Measurements from ENCODE around the gene SYCP2L. TPM values are rescaled to one million over a fixed set of nuclear protein-coding genes. Genes with fewer than 3 reads are reported as not detected.
A peak's percentile ranks its signal among the peaks of the same experiment; 100 is the strongest.

The SYCP2L gene
- total and polyA plus RNA-seq, 2 of the 8 experiments (the other 6 are each of a cell fraction or from before 2014, with no cell fraction given) = 1.7 to 4.2 TPM

GRCh38 chr6:10884245-10884972 is 2.4 kb upstream of the SYCP2L start:
- Histone ChIP-seq H3K4me2 (ENCODE audit: insufficient read depth in 1 of 2, low read depth in 2 of 2, low read length in 2 of 2) (peak overlapping the region; percentile 80 to 98), H3K79me2 (ENCODE audit: control insufficient read depth in 1 of 2, insufficient read depth in 2 of 2, low read length in 2 of 2) (no peaks in the 10 kb centered on the region), H2BK120ac (replicated peaks; ENCODE audit: low read depth, low read length) (no peak overlapping the region), H3K23me2 (ENCODE audit: low read depth, low read length) (peaks cover 17% of the 10 kb centered on the region), H3K36me3 (ENCODE audit: control insufficient read depth in 2 of 4, insufficient read depth in 4 of 4, low read length in 3 of 4) (no peaks in the 10 kb centered on the region), H4K91ac (replicated peaks; ENCODE audit: insufficient read length, low read length) (no peak overlapping the region), H2BK20ac (ENCODE audit: low read length) (no peak overlapping the region), H3K79me1 (ENCODE audit: low read depth, low read length) (no peaks in the 10 kb centered on the region), H2AFZ (ENCODE audit: low read length) (peak overlapping the region; percentile 72; the same call in 1 of the 2 replicates), H3K56ac (replicated peaks; ENCODE audit: insufficient read length, low read depth, low read length) (no peak overlapping the region), H3K9me3 (ENCODE audit: insufficient read depth in 2 of 2, low read depth in 1 of 2, low read length in 1 of 2) (no peaks in the 10 kb centered on the region), H3K4me3 (ENCODE audit: extremely low read depth in 1 of 4, insufficient read depth in 2 of 4, low read depth in 3 of 4, low read length in 4 of 4) (peak overlapping the region; percentile 50 to 72 (median 60); a peak in 5 of 8 replicates), H4K8ac (ENCODE audit: extremely low read depth, insufficient read depth, low read length) (no peak overlapping the region), H3K4ac (replicated peaks; ENCODE audit: insufficient read length, low read depth, low read length) (no peak overlapping the region), H2BK12ac (ENCODE audit: low read depth, low read length) (peak overlapping the region; percentile 11; the same call in 1 of the 2 replicates), H2BK5ac (ENCODE audit: low read depth, low read length) (no peak overlapping the region), H2BK15ac (ENCODE audit: low read length) (no peak overlapping the region), H3K27ac (ENCODE audit: low read depth, low read length) (no peak overlapping the region), H3K14ac (ENCODE audit: insufficient read length) (no peak overlapping the region), H4K20me1 (replicated peaks in 1 of 2; ENCODE audit: control insufficient read depth in 1 of 2, insufficient read depth in 2 of 2, low read length in 2 of 2) (no peaks in the 10 kb centered on the region), H3K4me1 (replicated peaks in 1 of 4; ENCODE audit: control insufficient read depth in 3 of 4, insufficient read depth in 4 of 4, low read length in 3 of 4) (no peaks in the 10 kb centered on the region; a peak in 1 of 7 replicates), H3K23ac (ENCODE audit: insufficient read length) (no peak overlapping the region), H4K5ac (ENCODE audit: insufficient read length, low read depth, low read length) (no peak overlapping the region), H2AK5ac (ENCODE audit: low read depth, low read length) (no peak overlapping the region), H3K27me3 (replicated peaks in 1 of 4; ENCODE audit: control insufficient read depth in 3 of 4, extremely low read depth in 1 of 4, insufficient read depth in 3 of 4, low read length in 3 of 4) (peaks cover 20 to 62% (median 52%) of the 10 kb centered on the region in 4 experiments), H3K9ac (replicated peaks in 1 of 4; ENCODE audit: extremely low read depth in 1 of 4, low read depth in 3 of 4, low read length in 3 of 4) (no peak overlapping the region), H3K18ac (ENCODE audit: extremely low read depth, low read length) (no peak overlapping the region)
- peak; percentile 75 for FAIRE-seq
- DNase-seq (ENCODE audit: low read depth in 1 of 2, low spot score in 2 of 2) = no peak
- 9% methylated on average over 14 of the region's 24 CpGs; no CpG with 5 or more reads in 1 of the 2 experiments for WGBS, 2 experiments (ENCODE audit: extremely low coverage in 1 of 2, insufficient coverage in 1 of 2, insufficient read length in 1 of 2, insufficient replicate concordance in 2 of 2, low coverage in 1 of 2, low lambda C conversion rate in 2 of 2, missing lambda C conversion rate in 1 of 2)
- ChIA-PET CTCF (ENCODE audit: partially characterized antibody) (no interaction called here), POLR2A (ENCODE audit: partially characterized antibody) (no interaction called here)
- peak; percentile 69 for TF ChIP-seq RNF2 (IDR thresholded peaks at IDR 0.05; ENCODE audit: borderline replicate concordance, low read depth, low read length, missing control alignments, poor library complexity, severe bottlenecking)
- TF ChIP-seq SUZ12 (IDR thresholded peaks at IDR 0.05; ENCODE audit: low read length) = no peak
- no peak for TF ChIP-seq JUND (IDR thresholded peaks at IDR 0.05; ENCODE audit: low read length)
